NCI-H1436 treated with DMSO at 0.1 percent for 48 hours (cell line): ENCODE data around the gene PKMYT1.

Source experiments
- DNase-seq: peaks from one replicate; lab custom pipeline; 2025; lab: John Stamatoyannopoulos, UW

The PKMYT1 gene

DNA sequence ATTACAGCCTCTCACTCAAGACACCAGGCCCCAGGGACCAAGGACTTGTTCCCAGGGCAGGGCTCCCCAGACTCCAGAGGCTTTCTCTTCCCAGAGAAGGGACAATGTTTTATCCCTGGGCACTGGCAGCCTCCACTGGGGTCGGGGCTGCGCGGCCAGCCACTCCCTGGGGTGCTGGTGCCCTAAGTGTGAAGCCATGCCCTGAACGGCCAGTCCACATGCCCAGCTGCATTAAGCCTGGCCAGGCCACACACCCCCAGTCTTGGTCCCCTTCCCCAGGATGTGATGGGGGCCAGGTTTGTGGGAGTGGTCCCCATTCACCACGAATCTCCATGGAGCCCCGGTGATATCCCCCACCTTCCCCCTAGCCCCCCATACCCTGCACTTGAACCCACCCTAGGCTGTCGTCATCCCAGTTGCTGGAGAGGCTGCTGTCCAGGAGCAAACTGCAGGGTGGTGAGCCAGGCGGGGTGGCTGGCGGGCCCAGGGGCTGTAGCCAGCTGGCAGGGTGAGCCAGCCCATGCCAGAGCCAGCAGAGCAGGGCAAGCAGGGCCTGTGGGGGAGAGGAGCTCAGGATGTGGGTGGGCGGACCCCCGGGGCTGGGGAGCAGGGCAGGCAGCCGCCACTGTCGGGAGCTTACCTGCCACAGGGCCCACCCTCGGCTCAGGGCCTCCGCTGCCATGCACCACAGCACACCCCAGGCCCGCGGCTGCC lies 6.5 kb downstream of the PKMYT1 start:
- DNase-seq: no peak

DNA sequence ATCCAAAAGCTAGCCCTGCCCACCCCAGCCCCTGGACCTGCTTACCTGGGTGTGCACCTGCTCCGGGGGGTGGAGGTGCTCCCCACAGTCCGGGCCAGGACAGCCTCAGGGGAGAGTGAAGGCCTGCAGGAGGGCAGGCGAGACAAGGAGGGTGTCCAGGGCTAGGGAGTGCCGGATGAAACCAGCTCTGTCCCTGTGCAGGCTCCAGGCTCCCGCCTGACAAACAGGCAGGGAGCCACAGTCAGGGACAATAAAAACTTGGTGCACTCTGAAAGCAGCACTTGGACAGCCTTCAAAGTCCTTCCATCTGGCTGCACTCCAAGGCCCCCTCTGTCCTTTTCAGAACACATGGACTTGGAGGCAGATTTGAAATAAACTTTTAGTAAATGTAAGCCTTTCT lies 7.2 kb downstream of the PKMYT1 start:
- DNase-seq: no peak

DNA sequence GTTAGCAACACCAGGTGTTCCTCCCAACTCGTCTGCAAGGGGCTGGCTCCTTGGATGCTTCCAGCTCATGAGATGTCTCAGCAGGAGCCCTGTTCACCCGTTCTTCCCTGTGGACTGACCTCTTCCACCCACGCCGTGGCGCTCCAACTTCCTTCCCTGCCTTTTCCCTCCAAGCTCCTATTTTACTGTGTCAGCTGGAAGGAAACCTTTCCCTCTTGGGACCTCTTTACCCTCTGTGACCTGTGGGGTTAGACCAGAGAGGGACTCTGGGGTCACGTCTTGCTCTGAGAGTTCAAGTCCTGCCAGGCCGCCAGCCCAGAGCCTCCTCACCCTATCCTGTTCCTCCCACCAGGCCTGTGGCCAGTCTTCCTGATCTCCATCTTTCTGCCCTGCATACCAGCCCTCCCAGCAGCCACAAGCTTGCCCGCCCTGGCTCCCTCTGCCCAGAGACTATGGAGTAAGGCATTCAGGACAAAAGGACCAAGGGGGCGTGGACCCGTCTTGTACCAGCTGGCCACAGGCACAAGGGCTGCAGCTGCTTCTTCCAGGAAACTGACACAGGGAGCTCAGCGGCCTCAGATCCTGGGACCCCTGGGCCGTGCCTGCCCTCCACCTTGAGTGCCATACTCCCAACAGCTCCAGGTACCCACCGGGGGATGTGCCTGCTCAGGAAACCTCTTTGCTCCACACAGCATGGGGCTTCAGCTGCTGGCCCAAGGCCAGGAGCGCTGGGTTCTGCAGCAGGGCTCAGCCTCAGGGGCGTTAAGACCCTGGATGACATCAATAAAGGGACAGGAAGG lies 8.1 kb downstream of the PKMYT1 start:
- DNase-seq: no peak

DNA sequence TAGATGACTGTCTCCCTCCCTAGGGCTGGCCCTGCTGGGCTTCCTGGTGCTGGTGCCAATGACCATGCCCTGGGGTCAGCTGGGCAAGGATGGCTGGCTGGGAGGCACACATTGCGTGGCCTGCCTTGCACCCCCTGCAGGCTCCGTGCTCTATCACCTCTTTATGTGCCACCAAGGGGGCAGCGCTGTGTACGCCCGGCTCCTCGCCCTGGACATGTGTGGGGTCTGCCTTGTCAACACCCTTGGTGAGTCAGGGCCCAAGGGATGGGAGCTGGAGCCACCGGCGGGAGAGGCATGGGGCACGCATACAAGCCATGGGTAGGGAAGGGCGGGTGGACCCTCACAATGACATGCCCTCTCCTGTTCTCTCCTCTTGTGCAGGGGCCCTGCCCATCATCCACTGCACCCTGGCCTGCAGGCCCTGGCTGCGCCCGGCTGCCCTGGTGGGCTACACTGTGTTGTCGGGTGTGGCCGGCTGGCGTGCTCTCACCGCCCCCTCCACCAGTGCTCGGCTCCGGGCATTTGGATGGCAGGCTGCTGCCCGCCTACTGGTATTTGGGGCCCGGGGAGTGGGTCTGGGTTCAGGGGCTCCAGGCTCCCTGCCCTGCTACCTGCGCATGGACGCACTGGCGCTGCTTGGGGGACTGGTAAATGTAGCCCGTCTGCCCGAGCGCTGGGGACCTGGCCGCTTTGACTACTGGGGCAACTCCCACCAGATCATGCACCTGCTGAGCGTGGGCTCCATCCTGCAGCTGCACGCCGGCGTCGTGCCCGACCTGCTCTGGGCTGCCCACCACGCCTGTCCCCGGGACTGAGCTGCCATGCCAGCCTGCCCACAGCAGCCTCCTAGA lies 8.9 kb downstream of the PKMYT1 start:
- DNase-seq: no peak

DNA sequence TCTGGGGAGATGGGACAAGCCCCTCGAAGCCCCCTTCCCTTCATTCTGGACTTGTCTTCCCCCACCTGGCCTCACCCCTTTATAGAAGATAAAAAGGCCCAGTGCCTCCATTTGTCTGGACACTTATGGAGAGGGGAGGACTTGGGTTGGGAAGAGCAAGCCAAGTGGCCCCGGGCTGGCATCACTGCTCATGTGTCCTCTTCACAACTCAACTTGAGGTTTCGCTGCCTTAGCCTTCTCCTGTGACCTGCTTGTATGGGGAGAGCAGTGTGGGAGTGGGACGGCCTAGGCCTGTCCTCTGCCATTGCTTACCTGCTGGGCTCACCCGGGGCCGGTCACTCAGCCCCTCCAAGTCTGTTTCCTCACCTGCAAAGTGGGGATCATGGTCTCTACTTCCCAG lies 9.7 kb downstream of the PKMYT1 start:
- DNase-seq: no peak

DNA sequence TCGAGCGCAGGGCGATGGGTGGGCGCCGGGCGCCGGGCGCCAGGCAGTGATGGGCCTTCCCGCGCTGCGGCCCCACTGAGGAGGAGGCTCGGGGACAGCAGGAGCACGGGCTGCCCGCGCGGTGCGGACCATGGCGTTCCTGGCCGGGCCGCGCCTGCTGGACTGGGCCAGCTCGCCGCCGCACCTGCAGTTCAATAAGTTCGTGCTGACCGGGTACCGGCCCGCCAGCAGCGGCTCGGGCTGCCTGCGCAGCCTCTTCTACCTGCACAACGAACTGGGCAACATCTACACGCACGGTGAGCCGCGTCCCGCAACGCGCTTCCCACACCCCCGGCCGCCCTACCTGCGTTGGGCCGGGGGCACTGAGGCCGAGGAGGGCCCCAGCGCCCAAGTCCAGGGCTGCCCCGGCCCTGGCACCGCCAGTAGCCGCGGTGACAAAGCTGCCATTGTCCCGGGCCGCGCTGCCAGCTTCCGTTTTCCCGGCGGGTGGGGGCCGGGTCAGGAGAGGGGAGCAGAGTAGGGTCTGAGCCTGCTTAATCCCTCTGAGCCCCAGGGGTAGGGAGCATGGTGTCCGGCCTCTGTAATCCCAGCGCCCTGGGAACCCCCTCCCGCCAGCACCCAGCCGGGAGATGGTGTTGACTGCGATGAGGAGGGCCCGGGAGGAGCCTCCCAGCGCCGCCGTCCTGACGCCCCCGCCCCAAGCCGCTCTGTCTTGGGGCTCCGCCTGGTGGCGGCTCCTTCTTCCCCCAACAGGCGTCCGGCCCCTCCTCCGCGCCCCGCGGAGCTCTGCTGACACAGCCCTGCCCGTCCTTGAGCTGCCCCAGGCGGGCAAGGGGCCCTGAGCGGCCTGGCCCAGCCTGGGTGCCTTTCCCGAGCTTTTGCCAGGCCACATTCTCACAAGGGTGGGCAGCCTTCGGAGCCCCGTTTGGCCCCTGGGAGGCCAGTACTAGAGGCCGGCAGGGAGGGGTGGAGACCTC lies 10.4 kb downstream of the PKMYT1 start:
- DNase-seq: no peak

DNA sequence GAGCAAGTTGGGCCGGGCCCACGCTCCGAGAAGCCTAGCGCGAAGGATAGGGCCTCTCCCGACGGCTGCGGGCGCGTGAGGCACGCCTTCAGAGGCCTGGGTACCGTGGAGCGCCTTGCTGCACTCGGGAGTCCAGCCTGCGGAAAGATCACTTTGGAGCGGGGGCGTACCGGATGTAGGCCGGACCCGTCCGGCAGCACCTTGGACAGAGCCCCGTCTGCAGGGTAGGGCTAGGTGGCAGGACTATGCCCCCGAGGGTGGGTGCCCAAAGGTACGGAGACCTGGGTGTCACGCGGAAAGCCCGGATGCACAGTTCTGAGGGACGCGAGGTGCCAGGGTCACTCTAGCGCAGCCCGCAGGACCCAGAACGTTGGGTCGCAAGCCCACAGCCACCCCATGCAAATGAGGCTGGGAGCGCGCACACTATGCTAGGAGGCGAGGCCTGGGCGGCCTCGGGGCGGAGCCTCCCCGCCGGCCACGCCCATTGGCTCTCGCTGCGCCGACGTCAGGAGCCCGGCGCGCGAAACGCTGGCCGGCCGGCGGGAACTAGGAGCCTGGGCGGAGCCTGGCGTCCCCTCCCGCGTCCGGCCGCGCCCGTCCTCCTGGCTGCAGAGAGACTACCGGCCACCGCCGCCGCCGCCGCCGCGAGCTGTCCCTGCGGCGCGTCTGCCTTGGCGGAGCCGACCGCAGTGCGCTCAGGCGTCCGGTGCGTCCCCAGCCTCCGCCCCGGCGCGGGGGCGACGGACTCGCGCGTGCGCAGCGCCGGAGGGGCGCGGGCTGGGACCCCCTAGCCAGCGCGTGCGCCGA lies 11.3 kb downstream of the PKMYT1 start, which contains the start of gene PAQR4:
PAQR4 (plus strand) TSS at position 611 of the 807 bp plus-strand sequence. CDS start 327 bp downstream, outside the sequence.
- peak; percentile 48 for DNase-seq

DNA sequence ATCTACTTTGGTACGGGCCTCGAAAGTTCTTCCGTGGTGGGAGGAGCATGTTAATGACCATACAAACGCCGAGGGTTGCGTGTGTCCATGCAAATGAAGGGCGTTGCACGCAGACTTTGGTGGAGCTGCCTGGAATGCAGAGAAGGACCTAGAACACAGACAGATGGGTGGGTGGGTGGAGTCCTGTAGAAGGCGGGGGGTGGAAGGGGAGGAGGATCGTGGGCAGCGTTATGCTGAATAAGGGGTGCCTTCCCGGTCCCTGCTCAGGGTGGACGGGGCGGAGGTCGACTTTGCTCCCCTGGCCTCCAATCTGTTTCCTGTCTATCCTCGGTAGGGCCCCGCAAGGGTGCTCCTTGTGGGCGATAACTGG lies 11.9 kb downstream of the PKMYT1 start:
- no peak for DNase-seq

DNA sequence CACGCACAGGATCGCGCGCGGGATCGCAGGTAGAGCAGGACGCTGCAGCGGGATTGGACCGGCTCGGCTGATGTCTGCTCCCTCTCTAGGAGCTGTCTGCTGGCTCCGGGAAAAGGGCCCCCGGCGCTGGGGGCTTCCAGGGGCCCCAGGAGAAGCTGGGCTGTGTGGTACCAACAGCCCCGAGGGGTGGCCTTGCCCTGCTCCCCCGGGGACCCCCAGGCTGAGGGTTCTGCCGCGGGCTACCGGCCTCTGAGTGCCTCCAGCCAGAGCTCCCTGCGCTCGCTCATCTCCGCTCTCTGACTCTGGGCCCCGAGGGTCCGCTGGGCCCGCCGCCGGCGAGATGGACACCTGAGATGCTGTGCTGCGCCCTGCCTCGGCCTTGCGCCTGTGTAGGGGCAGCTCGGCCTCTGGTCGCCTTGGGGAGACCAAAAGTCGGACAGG lies 12.5 kb downstream of the PKMYT1 start:
- DNase-seq: no peak

DNA sequence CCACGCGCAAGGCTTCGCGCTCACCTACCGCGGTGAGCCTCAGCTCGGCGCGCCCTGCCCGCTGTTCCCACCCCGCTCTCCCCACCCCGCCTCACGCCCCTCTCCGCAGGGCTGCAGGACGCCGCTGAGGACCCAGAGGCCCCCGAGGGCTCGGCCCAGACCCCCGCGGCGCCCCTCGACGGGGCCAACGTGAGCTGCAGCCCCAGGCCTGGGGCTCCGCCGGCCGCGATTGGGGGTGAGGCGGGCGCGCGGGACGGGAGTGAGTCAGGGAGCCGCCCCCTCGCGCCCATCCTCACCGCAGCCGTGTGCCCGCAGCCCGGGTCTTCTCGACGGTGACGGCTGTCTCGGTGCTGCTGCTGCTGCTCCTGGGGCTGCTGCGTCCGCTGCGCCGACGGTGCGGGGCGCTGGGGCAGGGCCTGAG lies 13.0 kb downstream of the PKMYT1 start:
- DNase-seq: no peak

DNA sequence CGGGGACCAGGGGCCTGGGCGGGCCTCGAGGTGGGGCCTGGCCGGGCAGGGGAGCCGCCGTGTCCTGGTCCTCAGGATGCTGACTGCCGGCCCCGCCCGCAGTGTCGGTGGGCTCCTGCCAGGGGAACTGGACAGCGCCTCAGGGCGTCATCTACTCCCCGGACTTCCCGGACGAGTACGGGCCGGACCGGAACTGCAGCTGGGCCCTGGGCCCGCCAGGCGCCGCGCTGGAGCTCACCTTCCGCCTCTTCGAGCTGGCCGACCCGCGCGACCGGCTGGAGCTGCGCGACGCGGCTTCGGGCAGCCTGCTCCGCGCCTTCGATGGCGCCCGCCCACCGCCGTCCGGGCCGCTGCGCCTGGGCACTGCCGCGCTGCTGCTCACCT lies 13.4 kb downstream of the PKMYT1 start:
- DNase-seq: no peak

DNA sequence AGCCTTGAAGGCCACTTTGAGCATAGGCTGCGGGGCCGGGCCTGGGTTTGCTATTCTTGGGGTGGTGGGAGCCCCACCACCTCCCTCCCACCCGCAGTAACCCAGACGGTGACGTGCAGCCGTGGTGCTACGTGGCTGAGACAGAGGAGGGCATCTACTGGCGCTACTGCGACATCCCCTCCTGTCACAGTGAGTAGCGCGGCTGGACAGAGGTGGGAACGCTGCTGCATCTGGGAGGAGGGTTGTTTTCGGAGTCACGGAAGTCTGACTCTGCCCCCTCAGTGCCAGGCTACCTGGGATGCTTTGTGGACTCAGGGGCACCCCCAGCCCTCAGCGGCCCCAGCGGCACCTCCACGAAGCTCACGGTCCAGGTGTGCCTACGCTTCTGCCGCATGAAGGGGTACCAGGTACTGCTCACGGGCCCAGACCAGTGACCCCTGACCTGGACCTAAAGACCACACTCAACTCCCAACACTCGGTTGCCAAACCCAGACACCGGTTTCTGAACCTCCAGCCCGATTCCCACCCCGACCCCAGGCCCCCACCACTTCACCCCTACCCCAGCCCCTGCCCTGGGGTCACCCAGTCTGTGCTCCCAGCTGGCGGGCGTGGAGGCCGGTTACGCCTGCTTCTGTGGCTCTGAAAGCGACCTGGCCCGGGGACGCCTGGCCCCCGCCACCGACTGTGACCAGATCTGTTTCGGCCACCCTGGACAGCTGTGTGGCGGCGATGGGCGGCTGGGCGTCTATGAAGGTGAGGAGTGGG lies 14.0 kb downstream of the PKMYT1 start:
- no peak for DNase-seq

DNA sequence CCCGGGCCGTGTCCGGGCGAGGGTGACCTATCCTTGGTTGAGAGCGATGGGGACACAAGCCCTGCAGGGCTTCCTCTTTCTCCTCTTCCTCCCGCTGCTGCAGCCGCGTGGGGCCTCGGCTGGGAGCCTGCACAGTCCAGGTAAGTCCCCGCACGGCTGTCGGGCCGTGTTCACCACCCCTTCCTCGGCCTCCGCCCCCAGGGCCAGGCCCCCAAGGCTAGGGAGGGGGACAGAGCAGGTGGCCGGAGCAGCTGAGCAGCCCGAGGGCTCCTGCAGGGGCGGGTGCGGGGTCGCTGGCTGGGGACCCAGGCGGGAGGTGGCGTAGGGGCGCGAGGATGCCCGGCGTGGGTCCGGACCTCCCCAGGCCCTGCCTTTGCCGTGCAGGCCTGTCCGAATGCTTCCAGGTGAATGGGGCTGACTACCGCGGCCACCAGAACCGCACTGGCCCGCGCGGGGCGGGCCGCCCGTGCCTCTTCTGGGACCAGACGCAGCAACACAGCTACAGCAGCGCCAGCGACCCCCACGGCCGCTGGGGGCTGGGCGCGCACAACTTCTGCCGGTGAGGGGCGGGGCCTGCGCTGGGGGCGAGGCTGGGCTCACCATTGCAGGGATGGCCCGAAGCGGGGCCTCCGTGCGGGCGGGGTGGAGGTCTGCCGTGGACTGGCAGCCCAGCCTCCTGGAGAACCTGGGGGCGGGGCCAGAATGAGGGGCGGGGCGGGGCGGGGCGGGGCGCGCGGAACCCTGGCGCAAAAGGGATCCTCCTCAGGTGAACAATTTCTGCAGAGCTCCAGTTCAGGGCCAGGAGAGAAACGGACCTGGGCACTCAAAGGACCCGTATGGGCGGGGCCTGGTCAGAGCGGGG lies 15.5 kb downstream of the PKMYT1 start:
- DNase-seq: peak; percentile 45

DNA sequence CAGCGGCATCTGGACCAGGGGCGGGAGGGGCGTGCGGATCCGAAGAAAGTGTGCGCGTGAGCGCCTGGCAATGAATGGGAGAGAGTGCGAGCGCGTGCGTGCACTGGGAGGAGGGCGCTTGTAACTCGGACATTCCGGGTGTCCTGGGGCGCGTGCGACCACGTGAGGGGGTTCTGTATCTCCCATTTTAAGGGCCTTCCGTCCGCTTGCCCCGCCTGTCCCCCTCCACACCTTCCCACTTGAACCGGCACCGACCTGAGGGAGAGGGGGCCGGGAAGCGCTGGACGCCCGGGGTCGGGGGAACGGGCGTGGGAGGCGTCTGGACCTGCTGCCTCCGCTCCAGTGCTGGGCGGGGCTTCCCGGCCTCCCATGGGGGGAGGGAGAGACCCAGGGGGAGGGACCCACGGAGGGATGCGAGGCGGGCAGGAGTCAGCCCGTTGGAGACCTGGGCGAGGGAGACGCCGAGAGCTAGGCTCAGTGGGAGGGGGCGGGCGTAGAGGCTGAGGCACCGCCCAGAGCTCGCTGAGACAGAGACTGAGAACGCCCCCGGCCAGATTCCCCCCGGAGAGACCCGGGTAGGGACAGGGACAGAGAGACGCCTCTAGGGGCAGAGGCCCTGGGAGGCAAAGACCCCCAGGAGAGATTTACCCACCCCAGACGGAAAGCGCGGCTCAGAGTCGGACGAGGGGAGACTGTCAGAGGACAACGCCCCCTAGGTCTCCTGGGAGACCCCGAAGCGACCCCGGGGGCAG lies 16.3 kb downstream of the PKMYT1 start, which contains the start of gene KREMEN2:
KREMEN2 (plus strand) TSS at position 553 of the 752 bp plus-strand sequence. CDS start 246 bp downstream, outside the sequence.
- DNase-seq: no peak

DNA sequence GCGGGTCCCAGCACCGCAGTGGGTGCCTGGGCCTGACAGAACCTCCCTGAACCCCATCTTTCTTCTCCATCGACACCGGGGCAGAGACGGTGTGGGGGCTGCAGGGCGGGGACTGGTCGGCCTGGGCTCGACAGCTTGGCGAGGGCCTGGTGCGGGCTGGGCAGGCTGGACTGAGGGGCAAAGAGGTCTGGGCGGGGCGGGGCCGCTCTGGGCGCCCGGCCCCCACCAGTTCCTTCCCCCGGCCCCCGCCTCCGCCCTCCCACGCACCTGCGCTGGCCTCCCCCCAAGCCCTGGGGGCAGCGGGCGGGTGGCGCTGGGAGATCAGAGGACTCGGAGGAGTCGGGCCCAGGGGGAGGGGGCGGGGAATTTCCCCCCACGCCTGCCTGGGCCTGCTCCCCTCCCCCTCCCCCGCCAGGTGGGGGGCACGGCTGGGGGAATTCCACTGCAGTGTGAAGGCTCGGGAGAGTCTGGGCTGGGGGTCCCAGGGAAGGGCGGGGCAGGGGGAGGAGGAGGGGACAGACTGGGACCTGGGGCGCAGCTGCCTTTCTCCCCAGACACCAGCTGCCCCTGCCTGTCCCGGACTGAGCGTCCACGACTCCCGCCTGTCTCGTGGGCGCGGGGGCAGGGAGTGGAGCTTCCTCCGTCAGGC lies 17.0 kb downstream of the PKMYT1 start:
- DNase-seq: no peak

DNA sequence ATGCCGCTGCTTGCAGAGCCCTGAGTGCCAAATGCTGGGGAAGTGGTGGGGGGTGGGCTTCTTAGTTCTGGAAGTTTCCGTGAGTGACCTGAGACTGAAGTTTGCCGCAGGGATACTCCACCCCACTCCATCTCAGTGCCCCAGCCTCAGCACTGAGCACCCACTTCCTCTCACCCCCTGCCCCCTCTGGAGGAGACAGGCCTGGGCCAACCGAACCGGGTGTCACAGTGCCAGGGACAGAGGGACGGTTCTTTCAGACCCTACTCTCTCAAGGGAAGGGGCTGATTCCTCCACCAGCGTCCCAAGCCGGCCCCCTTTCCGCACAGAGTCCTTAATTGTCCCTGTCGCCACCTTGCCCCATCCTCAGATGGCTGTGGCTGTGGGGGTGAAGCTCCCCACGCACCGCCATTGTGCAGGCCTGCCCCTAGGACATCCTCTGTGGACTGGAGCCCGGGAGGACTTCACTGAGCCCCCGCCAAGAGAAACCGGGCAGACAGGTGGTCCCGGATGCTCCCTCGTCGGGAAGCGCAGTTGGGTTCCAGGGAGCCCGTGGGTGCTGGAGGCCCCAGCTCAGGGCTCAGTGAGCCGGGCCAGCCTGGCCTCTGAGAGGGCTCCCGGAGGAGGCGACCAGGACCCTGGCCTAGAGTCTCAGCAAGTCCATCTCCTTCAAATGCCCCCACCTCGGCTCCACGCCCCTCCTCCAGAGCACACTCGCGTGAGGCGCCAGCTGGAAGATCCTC lies 17.7 kb downstream of the PKMYT1 start:
- no peak for DNase-seq
